HT-29 (cell line): Measurements from ENCODE around the gene DNAH12. TPM values are rescaled to one million over a fixed set of nuclear protein-coding genes. Genes with fewer than 3 reads are reported as not detected.

Experiments
- DNase-seq: peaks from one replicate; pipeline ENCODE4 v3.0.0-alpha.2; 2015; ENCODE audit warnings: low spot score
- total RNA-seq: library from RNA; depleted of rRNA; stranded (reverse); fragments of >200 nt; shearing (Covaris generic); gene quantifications from 2 replicates; pipeline ENCODE4 v1.2.3, GENCODE V29; 2014; rRNA removed

The DNAH12 gene
- 0.05 TPM in 1 of 2 replicates, not detected in the other for total RNA-seq

DNA sequence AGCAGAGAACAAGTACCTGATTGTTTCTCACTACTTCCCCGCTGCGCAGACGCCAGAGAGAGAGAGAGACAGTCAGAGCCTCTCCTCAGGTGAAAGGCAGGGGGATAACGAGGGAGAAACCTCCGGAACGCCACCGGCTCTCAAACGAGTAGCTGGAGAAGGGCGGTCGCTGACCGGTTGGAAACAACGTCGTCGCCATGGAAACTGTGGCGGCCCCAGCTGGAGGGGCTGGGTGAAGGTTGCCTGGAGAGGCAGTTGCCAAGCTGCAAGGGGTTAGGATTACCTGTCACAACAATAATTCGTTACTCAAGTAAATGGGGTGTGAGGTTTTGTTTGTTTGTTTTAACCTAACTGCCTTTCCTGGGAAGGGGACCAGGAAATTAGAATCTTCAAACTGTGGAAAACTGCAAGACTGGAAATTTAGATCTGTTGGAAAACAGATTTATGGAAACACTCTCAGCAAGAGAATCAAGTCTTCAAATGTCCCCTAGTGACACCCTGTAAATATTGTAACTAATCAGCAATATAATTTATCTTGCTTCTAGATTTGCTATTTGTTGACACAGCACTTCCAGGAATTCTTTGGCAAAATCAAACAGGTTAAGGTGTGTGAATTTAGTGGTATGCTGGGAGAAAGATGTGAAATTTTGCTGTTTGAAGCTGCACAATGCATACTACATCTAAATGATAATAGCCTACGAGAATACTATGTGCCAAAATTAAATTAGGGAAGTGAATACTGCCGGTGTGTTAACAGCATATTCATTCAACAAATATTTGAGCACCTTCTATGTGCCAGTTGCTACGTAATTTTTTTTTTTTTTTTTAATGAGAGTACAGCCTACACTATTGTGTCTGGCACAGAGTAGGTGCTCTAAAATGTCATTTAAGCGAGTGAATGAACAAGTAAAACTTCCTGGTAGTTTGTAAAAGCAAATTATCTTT lies at the start of gene DNAH12:
Gene DNAH12, minus strand, starts transcription at position 164 of the 945 bp plus-strand sequence. CDS start 1,474 bp downstream, outside the sequence.
- DNase-seq: peak; percentile 72

DNA sequence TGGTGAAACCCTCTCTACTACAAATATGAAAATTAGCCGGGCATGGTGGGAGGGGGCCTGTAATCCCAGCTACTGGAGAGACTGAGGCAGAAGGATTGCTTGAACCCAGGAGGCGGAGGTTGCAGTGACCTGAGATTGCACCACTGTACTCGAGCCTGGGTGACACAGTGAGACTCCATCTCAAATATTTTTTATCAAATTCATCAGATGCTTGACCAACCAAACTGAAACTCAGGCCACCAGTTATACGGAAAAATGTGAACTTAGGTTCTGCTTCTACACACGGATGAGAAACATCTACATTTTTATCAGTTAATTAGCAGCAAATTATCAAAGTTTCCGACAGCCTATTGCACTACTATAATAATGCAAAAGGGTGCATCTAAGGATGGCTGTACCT lies 48.2 kb upstream of the DNAH12 start:
- no peak for DNase-seq

DNA sequence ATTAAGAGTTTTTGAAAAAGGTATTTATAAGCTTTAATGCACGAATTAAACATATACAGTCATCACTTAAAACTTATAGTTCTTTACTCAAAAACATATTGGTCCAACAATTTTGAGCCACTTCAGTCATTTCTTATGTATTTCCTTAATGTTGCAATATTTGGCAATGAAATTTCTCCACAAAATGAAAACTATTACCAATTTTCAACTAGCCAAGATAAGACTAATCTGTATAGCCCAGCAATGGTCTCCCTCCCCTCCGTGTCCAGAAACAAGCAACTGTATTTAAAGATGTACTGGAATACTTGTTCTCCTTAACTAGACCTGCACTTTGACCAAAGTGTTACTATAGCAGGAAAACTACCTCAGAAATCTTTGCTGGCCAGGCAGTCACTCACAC lies 43.8 kb upstream of the DNAH12 start:
- no peak for DNase-seq

GRCh38 chr3:57586778-57587177 lies 42.6 kb upstream of the DNAH12 start:
- DNase-seq: no peak

DNA sequence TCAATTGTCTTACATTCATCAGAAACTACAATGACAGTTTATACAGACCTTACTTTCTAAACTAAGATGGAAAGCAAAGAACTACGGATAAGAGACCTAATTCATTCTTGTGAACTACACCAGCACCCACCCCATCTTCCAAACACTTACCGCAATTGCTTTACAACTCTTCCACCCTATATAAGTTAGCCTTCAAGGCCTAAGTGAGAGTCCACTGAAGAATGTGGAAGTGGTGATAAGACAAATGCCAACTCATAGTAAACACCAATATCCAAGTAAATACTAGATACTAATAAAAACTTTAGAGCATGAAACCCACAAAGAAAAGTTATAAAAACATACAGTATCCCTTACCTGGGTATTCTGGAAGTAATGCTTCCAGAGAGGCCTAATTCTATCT lies 39.4 kb upstream of the DNAH12 start:
- DNase-seq: no peak

DNA sequence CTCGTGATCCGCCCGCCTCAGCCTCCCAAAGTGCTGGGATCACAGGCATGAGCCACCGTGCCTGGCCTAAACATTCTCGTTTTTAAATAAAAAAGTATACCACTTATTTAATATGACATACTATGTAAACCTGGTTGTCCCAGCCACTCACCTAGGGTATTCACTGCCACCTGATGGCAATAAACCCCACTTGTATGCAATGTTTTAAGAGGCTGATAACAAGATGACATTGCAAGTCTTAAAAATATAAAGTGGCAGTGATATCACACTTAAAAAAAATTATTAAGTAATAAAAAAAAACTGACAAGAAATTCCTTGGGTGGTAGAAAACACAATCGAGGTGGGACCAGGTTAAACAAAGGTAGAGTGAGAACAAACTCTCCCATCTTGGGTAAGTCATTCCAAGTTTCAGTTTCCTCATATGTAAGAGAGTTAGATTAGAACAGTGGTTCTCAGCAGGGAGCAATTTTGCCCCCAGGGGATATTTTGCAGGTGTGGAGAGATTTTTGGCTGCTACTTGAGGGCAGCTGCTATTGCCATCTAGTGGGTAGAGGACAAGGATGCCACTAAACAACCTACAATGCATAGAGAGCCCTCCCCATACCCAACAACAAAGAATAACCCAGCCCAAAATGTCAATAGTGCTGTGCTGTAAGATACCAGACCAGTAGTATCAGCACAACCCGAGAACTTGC lies 38.5 kb upstream of the DNAH12 start:
- no peak for DNase-seq

DNA sequence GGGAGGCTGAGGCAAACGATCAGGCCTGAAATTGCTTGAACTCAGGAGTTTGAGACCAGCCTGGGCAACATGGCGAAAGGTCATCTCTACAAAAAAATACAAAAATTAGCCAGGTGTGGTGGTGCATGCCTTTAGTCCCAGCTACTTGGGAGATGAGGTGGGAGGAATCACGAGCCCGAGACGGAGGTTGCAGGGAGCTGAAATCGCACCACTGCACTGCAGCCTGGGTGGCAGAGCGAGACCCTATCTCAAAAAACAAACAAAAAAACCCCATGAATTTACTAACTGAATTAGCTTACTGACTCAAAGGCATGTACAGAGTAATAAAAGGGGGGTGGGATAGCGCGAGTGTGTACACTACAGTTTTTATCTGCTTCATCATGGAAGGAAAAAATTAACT lies 33.7 kb upstream of the DNAH12 start:
- DNase-seq: no peak

DNA sequence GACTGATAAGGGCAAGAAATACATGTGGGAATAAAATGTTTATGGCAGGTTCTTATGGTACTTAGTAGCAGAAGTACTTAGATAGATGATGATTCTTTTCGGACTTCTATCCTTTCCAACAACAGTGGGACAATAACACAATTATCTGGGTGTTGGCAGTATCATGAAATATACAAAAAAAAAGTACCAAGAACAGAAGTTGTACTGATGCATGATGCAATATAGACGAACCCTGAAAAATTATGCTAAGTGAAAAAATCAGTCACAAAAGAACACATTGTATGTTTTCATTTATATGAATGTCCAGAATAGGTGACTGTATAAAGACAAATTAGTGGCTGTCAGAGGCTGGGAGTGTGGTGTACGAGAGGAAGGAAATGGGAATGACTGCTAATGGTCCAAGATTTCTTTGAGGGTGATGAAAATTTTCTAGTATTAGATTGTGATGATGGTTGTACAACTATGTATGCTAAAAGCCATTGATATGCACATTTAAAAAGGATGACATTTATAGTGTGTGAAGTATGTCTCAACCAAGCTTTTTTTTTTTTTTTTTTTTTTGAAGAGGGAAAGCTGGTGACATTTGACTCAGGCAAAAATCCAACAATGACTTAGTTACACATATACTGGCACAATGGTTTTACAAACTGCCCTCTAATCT lies 32.0 kb upstream of the DNAH12 start:
- no peak for DNase-seq

GRCh38 chr3:57572096-57572495 lies 28.0 kb upstream of the DNAH12 start:
- no peak for DNase-seq

GRCh38 chr3:57570878-57571277 lies 26.7 kb upstream of the DNAH12 start:
- DNase-seq: no peak

- DNase-seq: no peak
These were observed 25.8 kb upstream of the DNAH12 start for GRCh38 chr3:57569859-57570450.

- no peak for DNase-seq
These were observed 15.4 kb upstream of the DNAH12 start for GRCh38 chr3:57559526-57559925.

DNA sequence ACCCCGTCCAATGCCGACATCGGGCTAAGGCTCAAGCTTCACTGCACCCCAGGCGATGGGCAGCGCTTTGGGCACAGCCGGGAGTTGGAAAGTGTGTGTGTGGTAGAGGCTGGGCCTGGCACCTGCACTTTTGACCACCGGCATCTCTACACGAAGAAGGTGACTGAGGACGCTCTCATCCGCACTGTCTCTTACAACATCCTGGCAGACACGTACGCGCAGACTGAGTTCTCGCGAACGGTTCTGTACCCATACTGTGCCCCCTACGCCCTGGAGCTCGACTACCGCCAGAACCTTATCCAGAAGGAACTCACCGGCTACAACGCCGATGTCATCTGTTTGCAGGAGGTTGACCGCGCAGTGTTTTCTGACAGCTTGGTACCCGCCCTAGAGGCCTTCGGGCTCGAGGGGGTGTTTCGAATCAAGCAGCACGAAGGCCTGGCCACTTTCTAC lies 13.0 kb upstream of the DNAH12 start:
- peak; percentile 40 for DNase-seq

GRCh38 chr3:57556459-57557084 lies 12.4 kb upstream of the DNAH12 start:
- peak; percentile 29 for DNase-seq

DNA sequence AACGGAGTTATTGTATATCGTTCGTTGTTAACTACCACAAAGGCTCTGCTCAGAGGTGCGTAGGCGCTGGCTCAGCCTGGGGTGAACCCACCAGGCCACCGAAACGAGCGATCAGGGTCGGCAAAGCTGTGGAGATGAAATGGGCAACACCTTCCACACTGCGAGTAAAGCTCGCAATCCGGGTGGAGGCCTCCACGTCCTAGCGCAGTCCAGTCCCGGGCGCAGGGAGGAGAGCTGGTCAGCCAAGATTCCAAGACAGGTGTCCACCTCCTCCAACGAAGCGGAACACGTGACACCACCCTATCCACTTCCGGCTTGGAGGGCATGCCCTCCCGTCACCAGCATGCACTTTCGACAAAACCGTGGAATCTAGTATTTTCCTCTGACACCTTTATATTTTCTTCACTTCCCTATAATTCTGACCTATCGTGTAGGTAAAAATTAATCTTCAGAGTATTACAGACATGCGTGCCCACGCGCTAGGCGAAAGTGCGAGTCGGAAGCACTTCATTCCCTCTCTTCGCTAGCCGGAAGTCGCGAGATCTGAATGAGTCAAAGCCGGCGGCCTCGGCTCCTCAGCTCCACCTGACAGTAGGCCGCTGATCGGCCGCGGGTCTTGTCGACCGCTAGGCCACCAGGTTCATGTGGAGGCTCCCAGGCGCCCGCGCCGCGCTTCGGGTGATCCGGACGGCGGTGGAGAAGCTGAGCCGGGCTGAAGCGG lies 11.8 kb upstream of the DNAH12 start, which contains the start of gene PDE12:
Gene PDE12, plus strand, starts transcription at position 537 of the 721 bp plus-strand sequence. Its CDS starts 106 bp downstream, at position 643.
- DNase-seq: peak; percentile 93

DNA sequence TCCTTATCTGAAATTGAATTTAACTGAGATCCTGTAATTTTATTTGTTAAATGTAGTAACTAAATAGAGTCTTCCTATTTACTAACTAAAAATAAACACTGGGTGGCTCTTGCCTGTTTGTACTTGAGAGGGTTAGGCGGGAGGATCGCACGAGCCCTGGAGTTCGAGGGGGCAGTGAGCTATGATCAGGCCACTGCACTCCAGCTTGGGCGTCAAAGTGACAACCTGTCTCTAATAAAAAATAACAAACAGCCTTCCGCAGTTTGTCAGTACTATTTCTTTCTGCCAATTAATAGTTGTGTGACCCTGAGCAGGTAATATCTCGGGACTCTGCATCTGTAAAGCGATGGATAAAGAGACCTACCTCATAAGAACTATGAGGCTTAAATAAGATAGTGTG lies 11.2 kb upstream of the DNAH12 start:
- DNase-seq: peak; percentile 6

DNA sequence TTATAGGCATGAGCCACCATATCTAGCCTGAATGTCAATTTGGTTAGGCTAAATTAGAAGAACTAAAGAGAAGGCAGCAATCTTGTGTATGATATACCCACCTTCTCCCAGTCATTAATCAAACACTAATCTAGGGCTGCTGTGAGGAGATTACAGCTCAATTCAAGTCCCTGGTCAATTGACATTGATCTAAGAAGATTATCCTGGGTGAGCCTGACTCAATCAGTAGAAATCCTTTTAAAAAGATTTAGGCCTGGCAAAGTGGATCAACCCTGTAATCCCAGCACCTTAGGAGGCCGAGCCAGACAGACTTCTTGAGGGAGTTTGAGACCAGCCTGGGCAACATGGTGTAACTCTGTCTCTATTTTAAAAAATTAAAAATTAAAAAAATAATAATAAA lies 2.5 kb upstream of the DNAH12 start:
- no peak for DNase-seq

GRCh38 chr3:57545636-57546268 lies 1.6 kb upstream of the DNAH12 start:
- DNase-seq: no peak

DNA sequence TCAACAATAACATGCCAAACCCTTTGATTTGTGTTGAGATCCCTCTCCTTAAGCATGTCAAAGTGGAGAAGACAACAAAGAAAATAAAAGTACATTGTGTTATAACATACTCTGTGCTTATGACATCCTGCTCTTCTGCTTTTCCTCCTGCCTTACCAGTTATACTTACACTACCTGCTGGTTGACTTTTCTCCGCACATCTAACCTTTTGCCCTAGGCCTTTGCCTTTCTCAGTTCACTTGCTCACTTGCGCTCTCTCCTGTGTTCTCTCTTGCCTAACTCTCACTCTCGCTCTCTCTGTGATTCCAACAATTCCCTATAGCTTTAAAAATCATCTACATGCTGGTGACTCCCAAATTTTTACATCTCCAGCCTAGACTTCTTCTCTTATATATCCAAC lies 5.7 kb downstream of the DNAH12 start:
- no peak for DNase-seq

GRCh38 chr3:57530071-57530608 lies 14.0 kb downstream of the DNAH12 start:
- DNase-seq: no peak
